IMR-90 (cell line): ENCODE measurements around the gene TRAPPC2L. TPM values are rescaled to one million over a fixed set of nuclear protein-coding genes. Genes with fewer than 3 reads are reported as not detected.

Experiments used
- ATAC-seq: fragments of 200-7000 bp; cut with Tn5 transposase; 2 replicates; pipeline ENCODE4 v1.9.1; 2020; ENCODE audit warnings: low read depth, mild to moderate bottlenecking, moderate library complexity
- BruUV-seq: library from RNA; stranded (reverse); fragments of 400-500 nt; replicated peaks from 2 replicates; lab custom pipeline; 2021; lab: Mats Ljungman, UMichigan
- CTCF ChIA-PET: fragments of 300-600 bp; formaldehyde crosslinking; extraction: SDS; loops from one replicate; lab custom pipeline; 2021; ENCODE audit warnings: antibody characterized with exemption; lab: Yijun Ruan, JAX
- POLR2A ChIA-PET: fragments of 300-600 bp; sonication (Branson Sonifier 250); formaldehyde crosslinking; loops from one replicate; lab custom pipeline; 2022; ENCODE audit warnings: antibody characterized with exemption; ENCODE audit not compliant: unreplicated experiment; lab: Charles Lee
- DNase-seq: peaks from one replicate; pipeline ENCODE4 v3.0.0; 2013
- H2AFZ ChIP-seq: replicated peaks from 2 replicates; pipeline ENCODE3; 2013; ENCODE audit warnings: low read length, mild to moderate bottlenecking; ENCODE audit not compliant: poor library complexity
- H2AK5ac ChIP-seq: 2 replicates; pipeline ENCODE4 v1.6.1; 2013; ENCODE audit warnings: low read depth, low read length, inconsistent platforms
- H2AK9ac ChIP-seq: replicated peaks from 2 replicates; pipeline ENCODE3; 2013; ENCODE audit warnings: mild to moderate bottlenecking, low read depth, low read length, moderate library complexity; ENCODE audit not compliant: poor library complexity
- H2BK120ac ChIP-seq: 2 replicates; pipeline ENCODE4 v1.6.1; 2013; ENCODE audit warnings: low read depth, low read length, inconsistent platforms
- H2BK15ac ChIP-seq: 3 replicates; pipeline ENCODE4 v1.6.1; 2013; ENCODE audit warnings: low read depth, low read length, inconsistent platforms
- H2BK20ac ChIP-seq: 2 replicates; pipeline ENCODE4 v1.6.1; 2013; ENCODE audit warnings: low read depth, mild to moderate bottlenecking, inconsistent platforms, low read length, moderate library complexity
- H2BK5ac ChIP-seq: 2 replicates; pipeline ENCODE4 v1.6.1; 2013; ENCODE audit warnings: mild to moderate bottlenecking, low read depth, low read length, inconsistent platforms; ENCODE audit not compliant: poor library complexity, severe bottlenecking
- H3K14ac ChIP-seq: replicated peaks from 2 replicates; pipeline ENCODE4 v1.6.1; 2013; ENCODE audit warnings: low read depth, low read length, inconsistent platforms
- H3K18ac ChIP-seq: 2 replicates; pipeline ENCODE4 v1.6.1; 2013; ENCODE audit warnings: low read depth, low read length, control low read depth
- H3K23ac ChIP-seq: 2 replicates; pipeline ENCODE4 v1.6.1; 2013; ENCODE audit warnings: low read depth, low read length, inconsistent platforms
- H3K27ac ChIP-seq: 2 replicates; pipeline ENCODE4 v1.5.1; 2013; ENCODE audit warnings: mild to moderate bottlenecking, control low read depth, low read length; ENCODE audit not compliant: insufficient read depth
- H3K27me3 ChIP-seq: 2 replicates; pipeline ENCODE4 v1.6.1; 2013; ENCODE audit warnings: low read length; ENCODE audit not compliant: control insufficient read depth, insufficient read depth
- H3K36me3 ChIP-seq: 2 replicates; pipeline ENCODE4 v1.6.1; 2013; ENCODE audit warnings: low read length, mixed read lengths; ENCODE audit not compliant: control insufficient read depth, insufficient read depth
- H3K4ac ChIP-seq: 2 replicates; pipeline ENCODE4 v1.6.1; 2013; ENCODE audit warnings: low read depth, low read length, inconsistent platforms
- H3K4me1 ChIP-seq: 2 replicates; pipeline ENCODE4 v1.6.1; 2013; ENCODE audit warnings: low read length, mixed read lengths; ENCODE audit not compliant: control insufficient read depth, insufficient read depth
- H3K4me2 ChIP-seq: 2 replicates; pipeline ENCODE4 v1.6.1; 2013; ENCODE audit warnings: low read depth, mild to moderate bottlenecking, control low read depth, low read length, moderate library complexity
- H3K4me3 ChIP-seq: 2 replicates; pipeline ENCODE4 v1.5.1; 2013; ENCODE audit warnings: low read depth, mild to moderate bottlenecking, control low read depth, low read length, moderate library complexity; ENCODE audit not compliant: insufficient read depth
- H3K56ac ChIP-seq: 2 replicates; pipeline ENCODE4 v1.6.1; 2013; ENCODE audit warnings: low read length, inconsistent platforms; ENCODE audit not compliant: insufficient read depth; ENCODE audit errors: extremely low read depth
- H3K79me1 ChIP-seq, 2 experiments: 2 replicates each; pipeline ENCODE4 v1.6.1; 2013; ENCODE audit warnings: low read length in 2 of 2, inconsistent platforms in 1 of 2, low read depth in 1 of 2
- H3K9ac ChIP-seq: 2 replicates; pipeline ENCODE4 v1.6.1; 2013; ENCODE audit warnings: low read depth, low read length, control low read depth
- H3K9me1 ChIP-seq: 2 replicates; pipeline ENCODE4 v1.6.1; 2013; ENCODE audit warnings: low read length, inconsistent platforms; ENCODE audit not compliant: insufficient read depth
- H3K9me3 ChIP-seq: 2 replicates; pipeline ENCODE4 v1.6.1; 2013; ENCODE audit warnings: low read length; ENCODE audit not compliant: control insufficient read depth, insufficient read depth
- H4K20me1 ChIP-seq: 2 replicates; pipeline ENCODE4 v1.6.1; 2013; ENCODE audit warnings: low read length, inconsistent platforms; ENCODE audit not compliant: insufficient read depth
- H4K5ac ChIP-seq: 2 replicates; pipeline ENCODE4 v1.6.1; 2013; ENCODE audit warnings: mild to moderate bottlenecking, low read depth, low read length, control low read depth
- H4K8ac ChIP-seq, 2 experiments: 2 replicates each; pipeline ENCODE4 v1.6.1; 2013; ENCODE audit warnings: low read depth in 2 of 2, low read length in 2 of 2, control low read depth in 1 of 2, inconsistent platforms in 1 of 2
- H4K91ac ChIP-seq: 2 replicates; pipeline ENCODE4 v1.6.1; 2013; ENCODE audit warnings: low read depth, low read length, inconsistent platforms; ENCODE audit not compliant: insufficient read depth
- BHLHE40 ChIP-seq: fragments of 150-350 bp; IDR thresholded peaks from 2 replicates; pipeline ENCODE4 v1.6.1; 2016; ENCODE audit warnings: mild to moderate bottlenecking, low read depth, low read length
- CEBPB ChIP-seq: IDR thresholded peaks from 2 replicates; pipeline ENCODE4 v1.6.1; 2012; ENCODE audit warnings: low read depth, low read length, improper control_type of control experiment
- CHD1 ChIP-seq: IDR thresholded peaks from 2 replicates; pipeline ENCODE4 v1.6.1; 2012; ENCODE audit warnings: low read depth, low read length, improper control_type of control experiment
- FOS ChIP-seq: fragments of 150-350 bp; IDR thresholded peaks from 2 replicates; pipeline ENCODE4 v1.6.1; 2016; ENCODE audit warnings: low read depth, low read length
- MAFK ChIP-seq: IDR thresholded peaks from 2 replicates; pipeline ENCODE4 v1.6.1; 2012; ENCODE audit warnings: low read depth, low read length, improper control_type of control experiment
- MAZ ChIP-seq: IDR thresholded peaks from 2 replicates; pipeline ENCODE4 v1.6.1; 2012; ENCODE audit warnings: low read depth, mild to moderate bottlenecking, low read length, improper control_type of control experiment, moderate library complexity, borderline replicate concordance
- NFE2L2 ChIP-seq: fragments of 150-350 bp; IDR thresholded peaks from 2 replicates; pipeline ENCODE4 v1.6.1; 2016; ENCODE audit warnings: low read depth, mild to moderate bottlenecking, low read length
- RCOR1 ChIP-seq: IDR thresholded peaks from 2 replicates; pipeline ENCODE4 v1.6.1; 2012; ENCODE audit warnings: mild to moderate bottlenecking, low read length, improper control_type of control experiment; ENCODE audit not compliant: insufficient replicate concordance
- WGBS, 2 experiments: methylation state at CpG; one replicate each; pipeline versions ENCODE4 v1.1.5 to v1.1.7; 2013; ENCODE audit warnings: missing lambda C conversion rate in 2 of 2; ENCODE audit not compliant: insufficient read length in 1 of 2; ENCODE audit errors: extremely low coverage in 2 of 2; 5-methylcytosine and 5-hydroxymethylcytosine counted together
- dilution Hi-C: fragments of 300-500 bp; cut with HindIII; formaldehyde crosslinking; loops from one replicate; pipeline ENCODE4 v1.14.3; 2018; ENCODE audit warnings: low sequenced_read_pairs; ENCODE audit not compliant: unreplicated experiment
- in situ Hi-C: fragments of 300-500 bp; cut with MboI; formaldehyde crosslinking; loops from 3 replicates; pipeline ENCODE4 v1.14.3; 2019; ENCODE audit warnings: low sequenced_read_pairs, inconsistent platforms, mixed read lengths
- intact Hi-C: fragments of 100-400 bp; cut with micrococcal nuclease; formaldehyde crosslinking; loops from 2 replicates; pipeline ENCODE4 v1.10.0; 2022
- polyA plus RNA-seq, 3 experiments: library from polyadenylated mRNA; depleted of rRNA; stranded (reverse); fragments of >200 nt; gene quantifications; 2 replicates each; pipeline ENCODE4 v1.2.3, GENCODE V29; 2012; ENCODE audit warnings: low replicate concordance in 1 of 3
- total RNA-seq: library from RNA; depleted of rRNA; stranded (reverse); fragments of >200 nt; gene quantifications from 2 replicates; pipeline ENCODE4 v1.2.3, GENCODE V29; 2012
- TF ChIP-seq, protein P1 (sequence below): conservative IDR thresholded peaks from 2 replicates; pipeline ENCODE4 v1.5.1; 2012; ENCODE audit warnings: mild to moderate bottlenecking, low read depth, low read length, improper control_type of control experiment
- TF ChIP-seq, protein P2 (sequence below): fragments of 150-350 bp; IDR thresholded peaks from 2 replicates; pipeline ENCODE4 v1.6.1; 2016; ENCODE audit warnings: low read depth, mild to moderate bottlenecking, low read length, moderate library complexity, borderline replicate concordance
- TF ChIP-seq, protein P3 (sequence below): fragments of 150-350 bp; IDR thresholded peaks from 2 replicates; pipeline ENCODE4 v1.6.1; 2017; ENCODE audit warnings: mild to moderate bottlenecking, antibody characterized with exemption, low read length, low read depth

TRAPPC2L gene
- total and polyA plus RNA-seq, 2 of the 4 experiments (the other 2 are of a cell fraction), result 102 to 109 TPM

DNA sequence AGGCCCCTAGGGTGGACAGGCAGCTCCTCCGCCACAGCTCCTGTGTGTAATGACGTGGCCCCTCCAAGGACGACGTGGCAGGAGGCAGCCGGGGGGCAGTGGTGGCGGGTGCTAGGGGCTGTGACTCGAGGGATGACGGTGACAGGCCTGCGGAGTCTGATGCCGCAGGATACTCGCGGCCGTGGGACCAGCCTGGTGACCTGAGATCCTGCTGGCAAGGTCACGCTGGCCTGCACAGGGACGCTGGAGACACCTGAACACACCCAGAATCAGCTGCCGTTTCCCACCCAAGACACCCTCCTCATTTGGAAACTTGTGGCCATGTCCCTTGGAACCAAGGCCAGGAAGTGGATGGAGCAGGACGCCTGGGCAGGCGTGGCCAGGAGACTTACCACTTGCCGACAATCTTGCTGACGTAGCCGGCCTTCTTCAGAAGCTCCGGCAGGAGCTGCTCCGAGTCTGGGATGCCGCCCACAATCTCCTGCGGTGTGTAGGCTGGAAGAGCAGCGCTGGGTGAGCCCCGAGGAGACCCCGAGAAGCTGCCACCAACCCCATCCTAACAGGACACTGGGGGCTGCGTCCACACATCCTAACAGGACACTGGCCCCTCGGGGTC lies 16.2 kb upstream of the TRAPPC2L start:
- H3K27me3 ChIP-seq, result no peaks in the 10 kb centered on the region
- H2AFZ ChIP-seq, result no peak overlapping the region
- H3K4me1 ChIP-seq, result no peaks in the 10 kb centered on the region
- H2AK5ac ChIP-seq, result no peak overlapping the region
- H2BK15ac ChIP-seq, result no peak overlapping the region
- intact Hi-C loops, result no loop called here
- H3K4me2 ChIP-seq, result no peak overlapping the region
- H3K4me3 ChIP-seq, result no peak overlapping the region
- no peak overlapping the region for H4K5ac ChIP-seq
- POLR2A ChIA-PET, result no interaction called here
- peaks cover 31% of the 10 kb centered on the region for H3K36me3 ChIP-seq
- H3K14ac ChIP-seq, result no peak overlapping the region
- H3K9me3 ChIP-seq, result no peaks in the 10 kb centered on the region
- no peak overlapping the region for H3K4ac ChIP-seq
- H3K27ac ChIP-seq, result no peak overlapping the region
- no peak for ATAC-seq
- no peak overlapping the region for H3K23ac ChIP-seq
- WGBS, 2 experiments, result 93% methylated on average over 17 of the region's 30 CpGs; no CpG with 5 or more reads in 1 of the 2 experiments
- H2AK9ac ChIP-seq, result no peak overlapping the region
- no peak overlapping the region for H3K56ac ChIP-seq
- in situ Hi-C loops, result no loop called here
- TF ChIP-seq, protein P1, sequence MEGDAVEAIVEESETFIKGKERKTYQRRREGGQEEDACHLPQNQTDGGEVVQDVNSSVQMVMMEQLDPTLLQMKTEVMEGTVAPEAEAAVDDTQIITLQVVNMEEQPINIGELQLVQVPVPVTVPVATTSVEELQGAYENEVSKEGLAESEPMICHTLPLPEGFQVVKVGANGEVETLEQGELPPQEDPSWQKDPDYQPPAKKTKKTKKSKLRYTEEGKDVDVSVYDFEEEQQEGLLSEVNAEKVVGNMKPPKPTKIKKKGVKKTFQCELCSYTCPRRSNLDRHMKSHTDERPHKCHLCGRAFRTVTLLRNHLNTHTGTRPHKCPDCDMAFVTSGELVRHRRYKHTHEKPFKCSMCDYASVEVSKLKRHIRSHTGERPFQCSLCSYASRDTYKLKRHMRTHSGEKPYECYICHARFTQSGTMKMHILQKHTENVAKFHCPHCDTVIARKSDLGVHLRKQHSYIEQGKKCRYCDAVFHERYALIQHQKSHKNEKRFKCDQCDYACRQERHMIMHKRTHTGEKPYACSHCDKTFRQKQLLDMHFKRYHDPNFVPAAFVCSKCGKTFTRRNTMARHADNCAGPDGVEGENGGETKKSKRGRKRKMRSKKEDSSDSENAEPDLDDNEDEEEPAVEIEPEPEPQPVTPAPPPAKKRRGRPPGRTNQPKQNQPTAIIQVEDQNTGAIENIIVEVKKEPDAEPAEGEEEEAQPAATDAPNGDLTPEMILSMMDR, result no peak
- TF ChIP-seq CEBPB (no peak), MAFK (no peak), FOS (no peak), BHLHE40 (no peak), CHD1 (no peak), RCOR1 (no peak), NFE2L2 (no peak), MAZ (no peak)
- TF ChIP-seq, protein P2, sequence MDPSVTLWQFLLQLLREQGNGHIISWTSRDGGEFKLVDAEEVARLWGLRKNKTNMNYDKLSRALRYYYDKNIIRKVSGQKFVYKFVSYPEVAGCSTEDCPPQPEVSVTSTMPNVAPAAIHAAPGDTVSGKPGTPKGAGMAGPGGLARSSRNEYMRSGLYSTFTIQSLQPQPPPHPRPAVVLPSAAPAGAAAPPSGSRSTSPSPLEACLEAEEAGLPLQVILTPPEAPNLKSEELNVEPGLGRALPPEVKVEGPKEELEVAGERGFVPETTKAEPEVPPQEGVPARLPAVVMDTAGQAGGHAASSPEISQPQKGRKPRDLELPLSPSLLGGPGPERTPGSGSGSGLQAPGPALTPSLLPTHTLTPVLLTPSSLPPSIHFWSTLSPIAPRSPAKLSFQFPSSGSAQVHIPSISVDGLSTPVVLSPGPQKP, result no peak
- TF ChIP-seq, protein P3, sequence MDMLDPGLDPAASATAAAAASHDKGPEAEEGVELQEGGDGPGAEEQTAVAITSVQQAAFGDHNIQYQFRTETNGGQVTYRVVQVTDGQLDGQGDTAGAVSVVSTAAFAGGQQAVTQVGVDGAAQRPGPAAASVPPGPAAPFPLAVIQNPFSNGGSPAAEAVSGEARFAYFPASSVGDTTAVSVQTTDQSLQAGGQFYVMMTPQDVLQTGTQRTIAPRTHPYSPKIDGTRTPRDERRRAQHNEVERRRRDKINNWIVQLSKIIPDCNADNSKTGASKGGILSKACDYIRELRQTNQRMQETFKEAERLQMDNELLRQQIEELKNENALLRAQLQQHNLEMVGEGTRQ, result no peak
- no peak overlapping the region for H2BK5ac ChIP-seq
- H2BK20ac ChIP-seq, result no peak overlapping the region
- H3K79me1 ChIP-seq, result peaks cover under 1 to 4% of the 10 kb centered on the region in 2 experiments; a peak in 2 of 4 replicates
- no peak overlapping the region for H3K9ac ChIP-seq
- H4K8ac ChIP-seq, result no peak overlapping the region
- DNase-seq, result no peak
- dilution Hi-C loops, result no loop called here
- H3K18ac ChIP-seq, result no peak overlapping the region
- BruUV-seq, result no TSS peak
- CTCF ChIA-PET, result no interaction called here
- no peaks in the 10 kb centered on the region for H3K9me1 ChIP-seq
- H2BK120ac ChIP-seq, result no peak overlapping the region
- H4K91ac ChIP-seq, result no peak overlapping the region
- peaks cover 8% of the 10 kb centered on the region; the same call in 1 of the 2 replicates for H4K20me1 ChIP-seq
